Activated naive CD4-positive, alpha-beta T cell treated with anti-CD3 and anti-CD28 coated beads, Interleukin-2, amount 50 U/mL, for 72 hours (primary cell): ENCODE measurements around the gene ALPG. TPM values are rescaled to one million over a fixed set of nuclear protein-coding genes. Genes with fewer than 3 reads are reported as not detected.

Experiments used
- ATAC-seq, 2 donors: fragments of 150-1000 bp; cut with Tn5 transposase; 2 replicates each; pipeline ENCODE4 v1.10.0; 2021; ENCODE audit warnings: mild to moderate bottlenecking in 2 of 2, moderate library complexity in 2 of 2
- DNase-seq, 2 donors: peaks; one replicate each; pipeline ENCODE4 v3.0.0; 2021 to 2022; ENCODE audit warnings: low spot score in 2 of 2
- H3K27ac Mint-ChIP-seq, 2 donors: one replicate each; pipeline ENCODE4 v1.8.0; 2022; ENCODE audit warnings: mild to moderate bottlenecking in 2 of 2, mixed read lengths in 2 of 2
- H3K36me3 Mint-ChIP-seq, 2 donors: one replicate each; pipeline ENCODE4 v1.8.0; 2022; ENCODE audit warnings: mixed read lengths in 2 of 2
- H3K9me3 Mint-ChIP-seq, 2 donors: one replicate each; pipeline ENCODE4 v1.8.0; 2022; ENCODE audit warnings: mixed read lengths in 2 of 2
- total RNA-seq, 2 donors: library from RNA; stranded (reverse); gene quantifications; one replicate each; pipeline ENCODE4 v1.2.3, GENCODE V29; 2022

Gene ALPG
- total RNA-seq, 2 donors from 2014 or later, result not detected

- no peaks in the 10 kb centered on the region for H3K9me3 Mint-ChIP-seq
- no peaks in the 10 kb centered on the region for H3K36me3 Mint-ChIP-seq
- no peak overlapping the region for H3K27ac Mint-ChIP-seq
- ATAC-seq (no peak), DNase-seq (peak in 1 of 2 donors; percentile 44)
These were observed 48.0 kb downstream of the ALPG start for GRCh38 chr2:232454630-232455029.

- no peak for ATAC-seq
- Mint-ChIP-seq H3K9me3 (no peaks in the 10 kb centered on the region), H3K27ac (no peak within 1 kb of the TSS), H3K36me3 (no peaks in the 10 kb centered on the region)
- peak in 1 of 2 donors; percentile 49 for DNase-seq
These were observed 49.0 kb downstream of the ALPG start, which contains the start of gene ALPI for GRCh38 chr2:232455426-232456255. Gene ALPI (plus strand): TSS chr2:232456153. CDS start chr2:232456200, 47 bp downstream.

GRCh38 chr2:232456296-232457120, 49.9 kb downstream of the ALPG start:
- no peak overlapping the region for H3K27ac Mint-ChIP-seq
- H3K9me3 Mint-ChIP-seq, result no peaks in the 10 kb centered on the region
- DNase-seq (peak in 1 of 2 donors; percentile 41), ATAC-seq (no peak)
- no peaks in the 10 kb centered on the region for H3K36me3 Mint-ChIP-seq

- peak in 1 of 2 donors; percentile 51 for DNase-seq
- Mint-ChIP-seq H3K27ac (no peak overlapping the region), H3K9me3 (no peaks in the 10 kb centered on the region), H3K36me3 (no peaks in the 10 kb centered on the region)
- ATAC-seq, result no peak
These were observed 50.7 kb downstream of the ALPG start for GRCh38 chr2:232457121-232458011.

- Mint-ChIP-seq H3K36me3 (no peaks in the 10 kb centered on the region), H3K9me3 (no peaks in the 10 kb centered on the region), H3K27ac (no peak overlapping the region)
- DNase-seq (peak in 1 of 2 donors; percentile 44), ATAC-seq (no peak)
These were observed 51.5 kb downstream of the ALPG start for GRCh38 chr2:232458051-232458660.

- peak in 1 of 2 donors; percentile 45 for DNase-seq
- ATAC-seq, result no peak
- H3K27ac Mint-ChIP-seq, result no peak overlapping the region
- no peaks in the 10 kb centered on the region for H3K9me3 Mint-ChIP-seq
- no peaks in the 10 kb centered on the region for H3K36me3 Mint-ChIP-seq
These were observed 52.2 kb downstream of the ALPG start for GRCh38 chr2:232458661-232459418.

GRCh38 chr2:232459419-232460035, 52.9 kb downstream of the ALPG start:
- peak in 1 of 2 donors; percentile 49 for DNase-seq
- no peak for ATAC-seq

GRCh38 chr2:232460171-232460570, 53.5 kb downstream of the ALPG start:
- no peaks in the 10 kb centered on the region for H3K9me3 Mint-ChIP-seq
- ATAC-seq, result no peak

More at GRCh38 chr2:232459419-232460035, 52.9 kb downstream of the ALPG start:
- H3K27ac Mint-ChIP-seq, result no peak overlapping the region
- no peaks in the 10 kb centered on the region for H3K36me3 Mint-ChIP-seq
- H3K9me3 Mint-ChIP-seq, result no peaks in the 10 kb centered on the region

More at GRCh38 chr2:232460171-232460570, 53.5 kb downstream of the ALPG start:
- Mint-ChIP-seq H3K36me3 (no peaks in the 10 kb centered on the region), H3K27ac (no peak overlapping the region)
- peak in 1 of 2 donors; percentile 6 for DNase-seq

Other genes starting within 250 kb of the ALPG start
- gene ALPP, start 28.1 kb upstream of the ALPG start, total RNA-seq, result under 1 TPM; 0.16 to 0.53 TPM
- gene ALPI, start 49.3 kb downstream of the ALPG start, total RNA-seq, result not detected
- not detected for gene ECEL1, start 81.0 kb downstream of the ALPG start, total RNA-seq
- gene PRSS56, start 113.5 kb downstream of the ALPG start, total RNA-seq, result not detected
- not detected for gene CHRND, start 119.3 kb downstream of the ALPG start, total RNA-seq
- not detected for gene CHRNG, start 132.8 kb downstream of the ALPG start, total RNA-seq
- gene TIGD1, start 143.7 kb downstream of the ALPG start, total RNA-seq, result 1 to 10 TPM; 6.8 to 7.3 TPM
- gene EIF4E2, start 143.8 kb downstream of the ALPG start, total RNA-seq, result 10 to 100 TPM; 54.0 to 62.0 TPM
- gene EFHD1, start 226.8 kb downstream of the ALPG start, total RNA-seq, result 1 to 10 TPM in 1 of 2 donors, under 1 TPM in 1; 0.29 to 2.4 TPM